Left renal cortex interstitium (tissue), 4 donors: ENCODE measurements around the gene ZBTB7C. TPM values are rescaled to one million over a fixed set of nuclear protein-coding genes. Genes with fewer than 3 reads are reported as not detected.

Experiments
- DNase-seq, 4 donors: peaks; one replicate each; pipeline ENCODE4 v3.0.0-alpha.2; 2013; ENCODE audit warnings: low read depth in 4 of 4, low spot score in 2 of 4, missing footprints in 1 of 4
- polyA plus RNA-seq, 4 donors: library from polyadenylated mRNA; unstranded; fragments of 120-200 nt; gene quantifications; one replicate each; pipeline ENCODE4 v1.2.1, GENCODE V29; 2013; ENCODE audit not compliant: insufficient read length in 4 of 4

ZBTB7C gene
- polyA plus RNA-seq, 4 donors, result 12.6 to 18.4 (median 15.7) TPM

DNA sequence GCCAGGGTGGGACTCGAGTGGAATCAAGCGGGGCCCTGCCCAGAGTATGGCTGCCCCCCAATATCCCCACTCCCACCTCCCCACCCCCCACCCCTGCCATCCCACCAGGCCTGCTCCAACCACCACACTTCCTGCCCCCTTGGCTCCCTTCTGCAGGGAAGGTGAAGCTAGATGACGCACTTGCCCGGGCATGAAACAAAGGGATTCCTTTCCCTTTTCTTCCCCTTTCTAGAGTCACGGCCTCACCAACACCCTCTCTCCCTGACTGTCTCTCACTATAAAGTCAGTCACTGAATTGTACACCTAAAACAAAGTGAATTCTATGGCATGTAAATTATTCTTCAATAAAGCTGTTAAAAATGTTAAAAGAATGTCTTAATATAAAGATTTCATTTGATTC lies 16.0 kb downstream of the ZBTB7C start:
- no peak for DNase-seq

GRCh38 chr18:48392268-48392667 lies 16.9 kb downstream of the ZBTB7C start:
- DNase-seq, result no peak

- no peak for DNase-seq
These were observed 17.3 kb downstream of the ZBTB7C start for GRCh38 chr18:48391868-48392267.

GRCh38 chr18:48390641-48391040 lies 18.5 kb downstream of the ZBTB7C start:
- no peak for DNase-seq

DNA sequence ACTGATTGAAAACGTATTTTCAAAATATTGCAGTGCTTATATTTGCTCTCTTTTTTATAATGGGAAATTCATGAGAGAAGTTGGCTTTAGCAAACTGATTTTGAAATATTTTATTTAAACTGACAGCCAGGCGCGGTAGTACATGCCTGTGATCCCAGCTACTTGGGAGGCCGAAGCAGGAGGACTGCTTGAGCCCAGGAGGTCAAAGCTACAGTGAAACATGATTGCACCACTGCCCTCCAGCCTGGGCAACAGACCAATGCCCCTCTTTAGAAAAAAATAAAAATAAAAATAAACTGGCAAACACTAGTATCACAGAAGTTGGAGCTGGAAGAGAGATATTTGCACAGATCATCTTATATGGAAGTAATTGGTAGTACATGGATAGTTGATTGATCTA lies 20.7 kb downstream of the ZBTB7C start:
- DNase-seq, result no peak

DNA sequence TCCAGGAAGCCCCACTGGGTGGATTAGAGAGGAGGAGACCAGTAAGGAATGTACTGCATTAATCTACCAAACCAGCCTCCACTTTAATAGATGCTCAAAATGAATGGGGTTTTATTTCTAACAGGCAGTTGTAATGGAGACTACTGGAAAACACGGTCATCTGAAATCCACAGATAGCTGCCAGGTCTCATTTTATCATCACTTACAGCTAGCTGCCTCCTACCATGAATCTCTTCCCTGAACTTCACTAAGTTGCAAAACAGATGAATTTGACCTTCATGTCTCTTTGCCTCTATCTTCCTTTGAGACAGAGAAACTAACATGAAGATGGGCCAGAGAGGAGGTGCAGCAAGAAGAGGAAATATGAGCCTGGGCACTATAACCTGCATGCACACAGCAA lies 21.9 kb downstream of the ZBTB7C start:
- no peak for DNase-seq

DNA sequence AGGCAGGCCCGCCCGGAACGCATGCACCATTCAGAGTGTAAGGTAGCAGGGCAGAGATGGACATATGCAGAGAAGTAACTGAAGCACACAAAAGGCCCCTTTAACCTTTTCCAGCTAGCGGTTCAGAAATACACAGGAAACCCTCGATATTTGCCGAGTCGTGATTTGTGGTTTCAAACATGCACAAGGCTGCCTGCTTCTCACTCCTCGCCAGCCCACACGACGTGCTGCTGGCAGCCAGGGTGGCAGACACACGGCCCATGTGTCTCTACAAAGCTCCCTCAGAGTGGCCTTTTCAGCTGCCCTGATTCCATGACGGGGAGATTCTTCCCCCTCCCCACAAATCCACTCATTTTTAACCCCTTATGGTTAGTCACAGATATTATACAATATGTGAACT lies 23.6 kb downstream of the ZBTB7C start:
- no peak for DNase-seq

- DNase-seq, result no peak
These were observed 32.2 kb downstream of the ZBTB7C start for GRCh38 chr18:48376934-48377333.

GRCh38 chr18:48376406-48376805 lies 32.8 kb downstream of the ZBTB7C start:
- DNase-seq, result no peak

GRCh38 chr18:48375150-48375800 lies 33.9 kb downstream of the ZBTB7C start:
- DNase-seq, result no peak

- DNase-seq, result no peak
These were observed 34.6 kb downstream of the ZBTB7C start for GRCh38 chr18:48374423-48375149.

- DNase-seq, result no peak
These were observed 37.2 kb downstream of the ZBTB7C start for GRCh38 chr18:48371854-48372602.

DNA sequence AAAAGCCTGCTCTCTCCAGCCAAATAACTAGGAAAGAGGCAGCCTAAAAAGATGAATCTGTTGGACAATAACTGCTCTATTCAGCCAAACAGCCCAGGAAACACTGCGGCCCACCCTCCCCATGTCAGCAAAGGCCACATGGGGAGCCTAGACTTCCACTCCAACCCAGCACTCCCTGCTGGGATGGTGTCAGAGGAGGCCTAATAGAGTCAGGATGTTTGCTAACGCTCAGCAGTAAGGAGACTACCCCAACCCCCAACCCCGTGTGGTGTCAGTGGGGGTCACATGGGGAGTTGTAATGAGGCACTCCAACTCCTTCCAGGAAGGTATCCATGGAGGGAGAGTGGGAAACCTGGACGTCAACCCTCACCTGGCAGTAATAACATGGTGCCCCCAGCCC lies 41.6 kb downstream of the ZBTB7C start:
- DNase-seq, result no peak

- DNase-seq, result no peak
These were observed 43.2 kb downstream of the ZBTB7C start for GRCh38 chr18:48365965-48366364.

GRCh38 chr18:48364146-48364545 lies 45.0 kb downstream of the ZBTB7C start:
- DNase-seq, result no peak

GRCh38 chr18:48363175-48363574 lies 46.0 kb downstream of the ZBTB7C start:
- no peak for DNase-seq

DNA sequence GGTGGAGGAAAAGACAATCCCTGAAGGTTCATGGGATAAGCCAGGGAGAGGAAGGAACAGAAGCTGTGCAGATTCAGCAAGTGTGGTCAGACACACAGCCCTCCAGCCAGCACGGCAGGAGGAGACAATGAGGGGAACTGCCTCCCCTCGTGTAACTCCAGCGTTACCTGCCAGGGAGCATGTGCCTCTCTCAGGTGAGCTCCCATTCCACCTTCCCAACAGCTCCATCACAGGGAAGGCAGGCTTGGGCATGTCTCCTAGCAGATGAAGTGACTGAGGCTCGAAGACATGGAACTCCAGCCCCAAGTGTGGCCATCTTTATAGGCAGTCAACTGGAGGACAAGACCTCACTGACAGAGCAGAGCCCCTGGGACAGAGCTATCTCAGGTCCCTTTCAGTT lies 47.4 kb downstream of the ZBTB7C start:
- DNase-seq, result no peak

DNA sequence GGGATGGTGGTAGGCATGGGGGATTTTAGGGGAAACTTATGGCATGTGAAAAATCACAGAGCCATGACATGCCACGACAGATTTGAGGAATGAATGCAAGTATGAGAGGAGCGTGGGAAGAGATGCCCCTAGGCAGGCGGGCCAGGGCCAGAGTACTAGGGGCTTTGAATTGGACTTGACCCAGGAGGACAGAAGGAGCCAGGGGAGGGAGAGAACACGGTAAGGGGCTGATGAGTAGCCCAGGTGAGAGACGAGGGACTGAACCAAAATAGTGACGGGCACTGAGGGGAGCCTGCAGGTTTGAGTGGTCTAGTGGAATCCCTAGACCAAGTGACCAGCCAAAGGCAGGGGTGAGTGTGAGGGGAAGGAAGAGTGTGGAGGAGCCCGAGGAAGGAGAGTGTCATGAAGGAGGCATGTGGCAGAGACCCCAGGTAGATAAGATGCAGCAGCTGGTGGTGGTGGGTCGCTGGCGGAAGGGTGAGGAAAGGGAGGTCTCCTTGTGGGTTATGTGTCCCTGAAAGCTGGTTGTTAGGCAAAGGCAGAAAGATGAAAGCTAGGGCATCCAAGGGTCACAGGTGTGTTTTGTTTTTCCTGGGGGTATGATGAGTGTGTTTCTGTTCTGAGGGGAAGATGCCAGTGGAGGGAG lies 48.7 kb downstream of the ZBTB7C start:
- DNase-seq, result no peak

DNA sequence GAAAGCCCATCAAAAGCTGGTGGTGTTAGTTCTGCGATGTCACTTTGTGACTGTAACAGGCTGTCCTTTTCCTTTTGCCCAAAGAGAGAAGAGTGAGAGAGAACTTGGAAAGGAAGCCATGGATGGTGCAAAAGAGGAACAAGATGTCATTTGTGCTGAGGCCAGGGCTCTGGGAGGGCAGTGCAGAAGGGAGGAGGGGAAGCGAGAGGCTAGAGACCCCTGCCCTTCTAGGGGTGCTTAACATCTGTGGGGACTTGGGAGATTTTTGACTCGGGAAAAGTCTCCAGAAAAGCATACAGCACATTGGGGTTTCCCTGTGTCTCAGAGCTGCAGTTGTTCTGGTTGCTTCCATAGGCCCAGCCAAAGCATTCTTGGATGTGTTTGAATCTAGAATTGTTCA lies 49.6 kb downstream of the ZBTB7C start:
- no peak for DNase-seq

GRCh38 chr18:48358868-48359267 lies 50.3 kb downstream of the ZBTB7C start:
- no peak for DNase-seq
